Osteoblast (primary cell): Measurements from ENCODE around the gene HHAT. TPM values are rescaled to one million over a fixed set of nuclear protein-coding genes. Genes with fewer than 3 reads are reported as not detected.

ENCODE experiments used
- DNase-seq: peaks from one replicate; pipeline ENCODE4 v3.0.0; 2011; ENCODE audit warnings: low spot score, mixed read lengths; ENCODE audit not compliant: insufficient read length; ENCODE audit errors: missing footprints
- H2AFZ ChIP-seq: 2 replicates; pipeline ENCODE4 v1.6.0; 2011; ENCODE audit warnings: mild to moderate bottlenecking, low read length
- H3K27ac ChIP-seq: 2 replicates; pipeline ENCODE4 v1.5.1; 2011; ENCODE audit warnings: mild to moderate bottlenecking, low read depth, low read length, moderate library complexity
- H3K27me3 ChIP-seq: 2 replicates; pipeline ENCODE4 v1.6.0; 2012; ENCODE audit warnings: mild to moderate bottlenecking, control low read depth, inconsistent platforms, low read length, moderate library complexity; ENCODE audit not compliant: insufficient read depth
- H3K36me3 ChIP-seq: 2 replicates; pipeline ENCODE4 v1.5.1; 2011; ENCODE audit warnings: mild to moderate bottlenecking, low read length, control low read depth, moderate library complexity; ENCODE audit not compliant: insufficient read depth
- H3K4me1 ChIP-seq: 2 replicates; pipeline ENCODE4 v1.5.1; 2011; ENCODE audit warnings: mild to moderate bottlenecking, low read length, control low read depth, moderate library complexity; ENCODE audit not compliant: insufficient read depth
- H3K4me2 ChIP-seq: 2 replicates; pipeline ENCODE4 v1.6.0; 2011; ENCODE audit warnings: mild to moderate bottlenecking, low read length; ENCODE audit not compliant: insufficient read depth
- H3K4me3 ChIP-seq: fragments of 200-600 bp; sonication (generic); 3 replicates; pipeline ENCODE4 v1.5.1; 2012; ENCODE audit warnings: mild to moderate bottlenecking, low read length, inconsistent platforms; ENCODE audit not compliant: insufficient read depth
- H3K79me2 ChIP-seq: 2 replicates; pipeline ENCODE4 v1.6.0; 2012; ENCODE audit warnings: mild to moderate bottlenecking, low read length, control low read depth, inconsistent platforms; ENCODE audit not compliant: insufficient read depth
- H3K9me3 ChIP-seq: 2 replicates; pipeline ENCODE4 v1.5.1; 2011; ENCODE audit warnings: low read depth, low read length, control low read depth
- H4K20me1 ChIP-seq: 2 replicates; pipeline ENCODE4 v1.6.0; 2012; ENCODE audit warnings: mild to moderate bottlenecking, low read length, control low read depth; ENCODE audit not compliant: insufficient read depth
- total RNA-seq: library from RNA; depleted of rRNA; stranded (reverse); fragments of >200 nt; gene quantifications from 2 replicates; pipeline ENCODE4 v1.2.3, GENCODE V29; 2012
- TF ChIP-seq, protein P1 (sequence below): IDR thresholded peaks from 2 replicates; pipeline ENCODE4 v1.5.1; 2011; ENCODE audit warnings: mild to moderate bottlenecking, low read depth, low read length, moderate library complexity; ENCODE audit errors: extremely low read depth

HHAT gene
- total RNA-seq, 1 donor = 5.1 TPM

DNA sequence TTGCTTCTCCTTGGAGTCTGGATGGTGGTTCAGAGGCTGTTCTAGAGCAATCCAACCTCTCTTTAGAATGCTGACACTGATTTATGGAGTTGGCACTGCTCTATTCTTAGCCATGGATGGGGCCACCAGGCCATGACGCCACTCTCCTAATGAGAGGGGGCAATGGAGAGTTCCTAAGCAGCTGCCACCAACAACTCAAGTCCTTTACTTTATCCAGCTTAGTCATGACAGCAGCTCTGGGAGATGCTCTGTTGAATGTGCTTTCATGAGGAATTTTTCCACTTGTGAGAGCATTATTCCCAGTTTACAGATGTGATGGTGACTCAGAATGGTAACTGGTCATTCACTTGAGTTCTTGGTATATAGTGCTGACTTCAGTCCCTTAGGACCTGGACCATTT lies 366.3 kb downstream of the HHAT start:
- no peak overlapping the region for H3K27ac ChIP-seq
- DNase-seq = peak; percentile 71

DNA sequence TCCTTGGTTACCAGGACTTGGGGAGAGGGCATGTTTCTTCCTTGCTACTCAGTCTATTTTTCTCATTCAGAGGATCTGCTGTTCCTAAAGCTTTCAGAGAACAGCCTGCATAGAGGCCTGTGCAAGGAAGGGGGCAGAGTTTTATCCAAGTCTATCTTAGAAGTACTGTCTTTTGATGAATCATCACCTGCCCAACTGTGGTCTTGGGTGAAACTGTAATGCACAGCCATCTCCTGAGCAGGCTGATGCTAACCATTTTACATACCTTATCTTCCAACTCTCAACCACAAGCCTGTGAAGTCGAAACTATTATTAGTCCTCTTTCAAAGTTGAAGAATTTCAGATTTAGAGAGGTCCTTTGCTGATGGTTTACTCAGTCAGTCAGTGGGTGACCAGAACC lies 368.0 kb downstream of the HHAT start:
- TF ChIP-seq, protein P1, sequence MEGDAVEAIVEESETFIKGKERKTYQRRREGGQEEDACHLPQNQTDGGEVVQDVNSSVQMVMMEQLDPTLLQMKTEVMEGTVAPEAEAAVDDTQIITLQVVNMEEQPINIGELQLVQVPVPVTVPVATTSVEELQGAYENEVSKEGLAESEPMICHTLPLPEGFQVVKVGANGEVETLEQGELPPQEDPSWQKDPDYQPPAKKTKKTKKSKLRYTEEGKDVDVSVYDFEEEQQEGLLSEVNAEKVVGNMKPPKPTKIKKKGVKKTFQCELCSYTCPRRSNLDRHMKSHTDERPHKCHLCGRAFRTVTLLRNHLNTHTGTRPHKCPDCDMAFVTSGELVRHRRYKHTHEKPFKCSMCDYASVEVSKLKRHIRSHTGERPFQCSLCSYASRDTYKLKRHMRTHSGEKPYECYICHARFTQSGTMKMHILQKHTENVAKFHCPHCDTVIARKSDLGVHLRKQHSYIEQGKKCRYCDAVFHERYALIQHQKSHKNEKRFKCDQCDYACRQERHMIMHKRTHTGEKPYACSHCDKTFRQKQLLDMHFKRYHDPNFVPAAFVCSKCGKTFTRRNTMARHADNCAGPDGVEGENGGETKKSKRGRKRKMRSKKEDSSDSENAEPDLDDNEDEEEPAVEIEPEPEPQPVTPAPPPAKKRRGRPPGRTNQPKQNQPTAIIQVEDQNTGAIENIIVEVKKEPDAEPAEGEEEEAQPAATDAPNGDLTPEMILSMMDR = no peak
- Histone ChIP-seq H3K4me2 (no peak overlapping the region), H3K27ac (no peak overlapping the region), H3K36me3 (no peaks in the 10 kb centered on the region), H2AFZ (no peak overlapping the region), H3K4me1 (no peaks in the 10 kb centered on the region), H3K9me3 (no peaks in the 10 kb centered on the region), H4K20me1 (no peaks in the 10 kb centered on the region), H3K79me2 (no peaks in the 10 kb centered on the region), H3K27me3 (no peaks in the 10 kb centered on the region), H3K4me3 (no peak overlapping the region)
- DNase-seq = peak; percentile 17

More for the DNA sequence above, 366.3 kb downstream of the HHAT start:
- Histone ChIP-seq H3K79me2 (no peaks in the 10 kb centered on the region), H3K27me3 (no peaks in the 10 kb centered on the region), H4K20me1 (no peaks in the 10 kb centered on the region), H3K9me3 (no peaks in the 10 kb centered on the region), H3K4me1 (peaks cover 4% of the 10 kb centered on the region), H3K4me2 (no peak overlapping the region), H2AFZ (no peak overlapping the region), H3K36me3 (no peaks in the 10 kb centered on the region), H3K4me3 (no peak overlapping the region)
- TF ChIP-seq, protein P1 = no peak

DNA sequence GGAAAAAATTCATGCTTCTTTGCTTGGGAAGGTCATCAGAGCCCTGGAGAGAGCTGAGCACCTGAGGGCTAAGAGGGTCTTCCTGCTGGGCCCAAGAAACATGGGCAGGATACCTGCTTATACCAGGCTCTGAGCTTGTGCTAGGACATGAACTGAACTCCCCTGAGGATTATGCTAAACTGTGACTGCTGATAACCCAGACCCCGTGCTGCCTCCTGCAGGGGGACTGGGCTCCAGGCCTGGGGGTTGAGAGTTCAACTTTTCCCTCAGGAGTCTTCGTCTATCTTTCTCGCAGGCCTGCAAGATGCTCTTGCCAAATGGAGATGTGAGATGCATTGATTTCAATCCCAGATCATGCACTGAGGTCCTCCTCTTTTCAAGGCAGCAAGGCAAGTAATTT lies 368.5 kb downstream of the HHAT start:
- Histone ChIP-seq H3K4me3 (no peak overlapping the region), H4K20me1 (no peaks in the 10 kb centered on the region), H3K4me1 (no peaks in the 10 kb centered on the region), H3K79me2 (no peaks in the 10 kb centered on the region), H3K36me3 (no peaks in the 10 kb centered on the region), H2AFZ (no peak overlapping the region), H3K27me3 (no peaks in the 10 kb centered on the region), H3K4me2 (no peak overlapping the region), H3K27ac (no peak overlapping the region), H3K9me3 (no peaks in the 10 kb centered on the region)
- no peak for DNase-seq
- TF ChIP-seq, protein P1 = no peak

DNA sequence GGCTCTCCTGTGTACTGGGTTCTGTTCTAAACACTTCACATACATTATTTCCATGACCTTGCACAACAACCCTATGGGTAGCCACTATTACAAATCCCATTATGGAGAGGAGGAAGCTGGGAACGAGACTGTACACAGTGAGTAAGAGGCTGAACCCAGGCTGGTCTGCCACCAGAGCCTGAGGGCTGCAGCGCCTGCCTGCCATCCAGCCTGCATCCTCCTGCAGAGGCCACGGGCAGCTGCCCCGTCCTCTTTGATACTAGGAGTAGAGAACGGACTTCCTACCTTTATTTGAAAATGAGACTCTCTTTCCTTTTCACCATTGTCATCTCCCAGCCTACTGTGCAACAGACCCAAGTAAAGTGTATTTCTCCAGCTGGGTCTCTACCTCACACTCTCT lies 370.0 kb downstream of the HHAT start:
- Histone ChIP-seq H3K9me3 (no peaks in the 10 kb centered on the region), H3K36me3 (no peaks in the 10 kb centered on the region), H3K27me3 (no peaks in the 10 kb centered on the region), H4K20me1 (no peaks in the 10 kb centered on the region), H3K4me2 (no peak overlapping the region), H3K4me1 (no peaks in the 10 kb centered on the region), H3K4me3 (no peak overlapping the region), H2AFZ (no peak overlapping the region), H3K27ac (no peak overlapping the region), H3K79me2 (no peaks in the 10 kb centered on the region)
- TF ChIP-seq, protein P1 = no peak
- peak; percentile 19 for DNase-seq
